Stimulated activated CD8-positive, alpha-beta memory T cell treated with anti-CD3 and anti-CD28 coated beads, Interleukin-7, amount 100 ng/mL, for 4 hours (primary cell): ENCODE measurements around the gene ZBTB6.

Source experiments
- DNase-seq, 2 donors: peaks; one replicate each; pipeline ENCODE4 v3.0.0-alpha.2; 2020; ENCODE audit warnings: low read depth in 2 of 2

Gene ZBTB6, protein sequence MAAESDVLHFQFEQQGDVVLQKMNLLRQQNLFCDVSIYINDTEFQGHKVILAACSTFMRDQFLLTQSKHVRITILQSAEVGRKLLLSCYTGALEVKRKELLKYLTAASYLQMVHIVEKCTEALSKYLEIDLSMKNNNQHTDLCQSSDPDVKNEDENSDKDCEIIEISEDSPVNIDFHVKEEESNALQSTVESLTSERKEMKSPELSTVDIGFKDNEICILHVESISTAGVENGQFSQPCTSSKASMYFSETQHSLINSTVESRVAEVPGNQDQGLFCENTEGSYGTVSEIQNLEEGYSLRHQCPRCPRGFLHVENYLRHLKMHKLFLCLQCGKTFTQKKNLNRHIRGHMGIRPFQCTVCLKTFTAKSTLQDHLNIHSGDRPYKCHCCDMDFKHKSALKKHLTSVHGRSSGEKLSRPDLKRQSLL

DNA sequence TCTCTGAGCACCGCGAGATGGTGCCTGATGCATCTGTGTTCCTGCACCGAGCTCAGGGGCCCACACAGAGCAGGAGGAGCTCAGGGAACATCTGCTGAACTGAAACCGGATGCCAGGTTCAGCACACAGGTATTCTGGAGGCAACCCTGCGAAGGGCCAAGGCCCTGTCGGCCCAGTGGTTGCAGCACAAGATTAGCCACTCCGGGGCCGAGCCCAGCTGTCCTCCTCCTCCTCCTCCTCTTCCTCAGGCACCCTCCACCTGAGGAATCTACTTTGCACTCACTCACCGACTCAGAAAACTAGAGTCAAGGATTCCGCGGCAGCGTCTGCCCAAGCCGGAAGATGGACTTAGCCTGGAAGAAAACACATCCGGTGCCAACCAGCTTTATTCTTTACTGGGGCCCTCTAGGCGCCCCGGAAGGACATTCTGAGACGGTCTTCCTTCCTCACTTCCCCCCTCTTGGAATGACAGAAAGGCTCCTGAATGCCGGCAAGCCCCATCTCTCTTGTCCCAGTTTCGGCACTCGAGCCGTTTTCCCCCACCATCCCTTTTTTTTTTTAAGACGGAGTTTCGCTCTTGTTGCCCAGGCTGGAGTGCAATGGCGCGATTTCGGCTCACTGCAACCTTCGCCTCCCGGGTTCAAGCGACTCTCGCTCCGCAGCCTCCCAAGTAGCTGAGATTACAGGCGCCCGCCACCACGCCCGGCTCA lies at the start of gene ZBTB6:
ZBTB6 (minus strand) TSS at position 360 of the 710 bp plus-strand sequence. CDS start 1,251 bp downstream, outside the sequence.
- peak; percentile 43 to 52 for DNase-seq

DNA sequence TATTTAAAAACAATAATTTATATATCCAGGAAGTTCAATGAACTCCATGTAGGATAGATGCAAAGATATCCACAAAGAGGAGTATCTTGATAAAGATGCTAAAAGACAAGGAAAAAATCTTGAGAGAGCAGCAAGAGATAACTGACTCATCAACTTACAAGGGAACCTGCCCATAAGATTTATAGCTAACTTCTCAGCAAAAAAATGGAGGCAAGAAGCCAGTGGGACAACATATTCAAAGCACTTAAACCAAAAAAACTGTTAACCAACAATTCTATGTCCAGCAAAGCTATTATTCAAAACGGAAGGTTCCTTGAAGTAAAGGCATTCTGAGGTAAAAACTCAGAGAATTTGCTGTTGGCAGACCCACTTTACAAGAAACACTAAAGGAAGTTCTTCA lies 48.0 kb upstream of the ZBTB6 start:
- no peak for DNase-seq

DNA sequence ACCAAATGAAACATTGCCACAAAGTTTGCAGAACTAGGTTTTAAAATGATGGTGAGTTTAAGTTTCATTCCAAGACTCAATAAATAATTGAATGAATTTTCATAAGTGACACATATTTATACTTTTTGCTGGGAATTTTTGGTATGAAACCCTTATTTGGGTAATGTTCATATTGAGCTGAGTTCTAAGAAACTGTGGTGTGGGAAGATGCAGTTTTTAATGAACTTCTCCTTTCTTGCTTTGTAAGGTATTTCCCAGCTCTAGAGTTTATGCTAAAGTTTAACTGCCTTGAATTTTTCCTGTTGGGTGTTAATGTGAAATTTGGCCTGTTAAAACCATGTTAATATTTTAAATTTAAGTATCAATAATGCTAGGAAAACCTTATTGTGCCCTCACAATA lies 42.8 kb upstream of the ZBTB6 start:
- DNase-seq = no peak

DNA sequence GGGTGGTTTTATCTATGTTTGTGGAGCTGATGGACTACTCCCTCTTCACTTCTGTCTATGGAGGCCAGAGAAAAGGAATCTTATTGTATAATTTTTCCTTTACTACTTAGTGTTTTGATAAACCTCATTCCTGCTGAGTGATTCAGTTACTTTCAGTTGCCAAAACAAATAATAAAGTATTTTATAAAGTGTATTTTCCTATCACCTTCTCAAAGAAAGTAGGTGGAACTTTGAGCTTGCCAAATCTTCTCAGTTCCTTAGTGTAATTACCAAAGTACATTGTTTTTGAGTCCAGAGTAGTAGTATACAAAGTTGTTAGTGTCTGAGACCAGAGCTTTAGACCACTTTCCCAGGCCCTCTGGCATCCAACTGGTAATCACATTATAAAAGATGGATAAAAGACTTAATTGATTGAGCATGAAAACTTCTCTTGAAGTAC lies 41.1 kb upstream of the ZBTB6 start:
- no peak for DNase-seq

DNA sequence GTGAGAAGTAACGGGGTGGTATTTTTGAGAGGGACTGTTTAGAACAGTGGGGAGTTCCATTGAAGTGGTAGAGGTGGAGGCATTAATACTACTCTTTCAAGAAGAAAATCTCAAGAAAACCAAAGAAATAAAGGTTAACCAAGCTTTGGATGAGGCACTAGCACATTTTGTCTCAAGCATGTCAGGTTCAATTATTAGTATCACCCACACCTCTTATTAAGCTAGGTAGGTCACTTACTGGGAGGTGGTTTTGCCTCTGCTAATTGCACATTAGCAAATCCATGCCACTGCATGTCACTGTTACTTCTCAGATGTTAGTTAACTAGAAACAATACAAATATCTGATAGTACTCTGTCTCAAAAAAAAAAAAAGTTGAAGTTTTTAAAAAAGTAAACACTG lies 37.9 kb upstream of the ZBTB6 start:
- DNase-seq = no peak

DNA sequence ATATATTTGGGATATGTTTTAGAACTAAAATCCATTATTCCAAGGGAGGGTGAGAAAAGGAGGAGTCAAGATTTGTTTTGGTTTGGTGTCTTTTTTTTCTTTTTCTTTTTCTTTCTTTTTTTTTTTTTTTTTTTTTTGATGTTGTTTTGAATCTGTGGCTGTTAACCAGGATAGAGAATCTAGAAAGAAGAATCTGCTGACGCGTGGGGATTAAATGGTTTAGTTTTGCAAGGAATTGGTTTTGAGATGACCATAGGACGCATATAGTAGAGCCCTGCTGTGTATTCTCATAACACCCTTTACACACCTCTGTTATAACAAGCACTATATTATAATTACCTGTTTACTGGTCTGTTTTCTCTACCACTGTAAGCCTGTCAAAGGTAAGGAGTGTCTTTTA lies 37.1 kb upstream of the ZBTB6 start:
- no peak for DNase-seq

DNA sequence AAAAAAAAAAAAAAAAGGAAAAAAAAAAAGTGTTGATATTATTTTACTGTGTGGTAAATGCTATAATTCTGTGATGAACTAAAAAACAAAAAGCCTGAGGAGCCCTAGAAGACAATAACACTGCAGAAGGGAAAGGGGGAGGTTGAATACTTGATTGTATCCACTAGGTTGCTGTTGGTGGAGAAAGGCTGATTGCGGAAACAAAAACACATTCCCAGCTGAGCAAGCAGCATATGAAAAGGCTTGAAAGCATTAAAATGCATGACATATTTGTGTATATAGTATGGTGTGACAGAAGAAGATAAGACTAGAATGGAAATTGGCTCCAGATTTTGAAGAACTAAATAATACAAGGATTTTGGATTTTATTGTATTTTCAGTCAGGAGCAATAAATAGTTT lies 36.6 kb upstream of the ZBTB6 start:
- no peak for DNase-seq

DNA sequence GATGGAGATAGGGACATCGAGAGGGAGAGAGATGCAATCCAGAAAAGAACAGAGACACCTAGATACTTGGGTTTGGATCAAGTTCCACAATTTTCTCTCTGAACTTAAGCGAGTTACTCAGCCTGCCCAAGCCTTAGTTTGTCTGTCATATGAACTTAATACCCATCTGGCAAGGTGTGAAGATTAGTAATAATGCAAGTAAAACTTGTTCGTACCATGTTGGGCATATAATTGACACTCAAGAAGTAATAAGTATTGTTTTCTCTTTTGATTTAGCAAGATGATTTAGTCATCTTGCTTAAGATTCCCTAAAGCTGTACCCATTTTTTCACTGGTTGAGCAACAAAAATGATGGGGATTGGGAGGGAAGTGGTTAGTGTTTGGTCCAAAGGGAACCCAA lies 35.2 kb upstream of the ZBTB6 start:
- no peak for DNase-seq

DNA sequence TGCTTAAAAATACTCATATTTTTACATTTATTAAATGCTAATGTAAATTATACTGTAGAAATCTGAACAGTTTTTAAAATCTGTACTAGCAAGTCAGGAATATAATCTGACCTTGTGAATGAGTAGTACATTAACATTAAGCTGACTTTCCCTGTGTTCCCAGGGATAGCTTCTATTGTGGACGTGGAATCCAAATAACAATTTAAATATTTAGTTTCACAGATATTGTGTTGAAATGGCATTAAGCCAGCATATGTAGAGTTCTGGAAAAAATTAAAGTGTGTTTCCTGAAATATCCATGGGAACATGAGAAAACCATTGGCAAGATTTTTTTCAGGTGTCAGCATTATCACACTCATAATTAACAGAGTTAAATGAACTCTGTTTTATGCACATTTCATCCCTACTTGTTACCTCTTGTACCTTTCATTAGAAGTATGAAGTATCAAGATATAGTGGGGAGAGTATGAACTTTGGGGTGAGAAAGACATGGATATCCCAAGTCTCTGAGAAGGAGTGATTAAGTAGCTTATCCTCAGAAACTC lies 33.4 kb upstream of the ZBTB6 start:
- DNase-seq = no peak

DNA sequence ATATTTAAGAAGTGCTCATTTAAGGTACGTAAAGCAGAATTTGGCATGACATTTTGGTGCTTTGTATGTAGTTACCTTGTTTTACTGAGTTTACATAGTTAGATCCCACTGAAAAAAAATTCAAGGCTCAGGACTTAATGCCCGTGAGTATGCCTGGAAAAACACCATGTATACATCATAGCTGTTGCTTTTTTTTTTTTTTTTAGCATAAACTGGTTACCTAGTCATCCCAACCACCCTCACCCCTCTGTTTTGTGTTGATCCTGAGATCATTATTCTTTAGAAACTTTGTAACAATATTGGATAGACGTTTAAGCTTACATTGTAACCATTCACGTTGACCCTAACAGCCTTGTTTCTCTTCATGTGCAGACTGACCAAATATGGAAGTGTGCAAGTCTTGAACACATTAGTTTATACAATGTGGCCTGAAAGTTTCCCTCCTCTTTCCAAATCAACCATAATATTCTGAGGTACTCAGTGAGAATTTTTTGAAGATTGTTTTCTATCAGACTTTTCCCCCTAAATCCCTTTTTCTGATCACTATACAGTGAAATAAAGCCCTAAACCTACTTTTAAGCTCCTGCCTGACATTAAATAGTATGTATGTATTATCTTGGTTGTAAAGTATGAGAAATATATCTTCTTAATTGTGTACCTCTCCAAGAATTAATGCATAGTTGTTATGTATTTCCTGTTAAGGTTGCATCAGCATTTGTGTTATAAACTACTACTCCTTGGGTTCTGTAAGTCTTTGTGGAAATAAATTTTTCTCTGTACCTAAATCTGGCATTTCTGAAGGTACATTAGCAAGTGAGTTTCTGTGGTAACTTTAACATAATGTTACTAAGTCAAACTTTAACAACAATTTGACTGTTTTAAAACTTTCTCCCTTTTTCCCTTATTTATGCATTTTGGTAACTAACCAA lies 32.1 kb upstream of the ZBTB6 start:
- DNase-seq = no peak

DNA sequence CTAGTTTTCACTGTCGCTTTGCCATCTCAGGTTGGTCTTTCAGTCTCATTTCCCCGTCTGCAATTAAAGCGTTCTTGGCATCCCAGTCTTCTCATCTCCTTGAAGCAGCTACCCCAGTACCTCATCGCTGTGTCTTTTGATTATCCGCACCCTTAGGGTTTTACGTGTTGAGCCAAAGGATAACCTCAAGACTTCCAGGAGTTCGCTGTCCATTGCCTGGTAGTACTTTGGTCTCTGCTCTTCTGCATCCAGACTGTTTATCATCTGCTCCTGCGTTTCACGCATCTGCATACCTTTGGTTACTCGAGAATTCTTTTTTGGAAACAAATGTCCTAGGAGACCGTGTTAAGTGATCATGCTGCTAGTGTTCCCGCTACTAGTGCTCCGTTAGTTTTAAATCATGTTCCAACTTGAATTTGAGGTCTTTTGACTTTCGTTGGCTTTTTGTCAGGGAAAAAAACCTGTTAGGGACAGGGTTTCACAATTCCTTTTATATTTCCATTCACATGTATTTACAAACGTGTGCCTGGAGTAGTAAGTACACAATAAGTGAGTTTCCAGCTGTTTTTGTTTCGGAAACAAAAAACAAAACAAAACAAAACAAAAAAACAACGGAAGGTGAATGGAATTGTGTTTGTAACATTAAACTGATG lies 28.6 kb upstream of the ZBTB6 start:
- DNase-seq = no peak

DNA sequence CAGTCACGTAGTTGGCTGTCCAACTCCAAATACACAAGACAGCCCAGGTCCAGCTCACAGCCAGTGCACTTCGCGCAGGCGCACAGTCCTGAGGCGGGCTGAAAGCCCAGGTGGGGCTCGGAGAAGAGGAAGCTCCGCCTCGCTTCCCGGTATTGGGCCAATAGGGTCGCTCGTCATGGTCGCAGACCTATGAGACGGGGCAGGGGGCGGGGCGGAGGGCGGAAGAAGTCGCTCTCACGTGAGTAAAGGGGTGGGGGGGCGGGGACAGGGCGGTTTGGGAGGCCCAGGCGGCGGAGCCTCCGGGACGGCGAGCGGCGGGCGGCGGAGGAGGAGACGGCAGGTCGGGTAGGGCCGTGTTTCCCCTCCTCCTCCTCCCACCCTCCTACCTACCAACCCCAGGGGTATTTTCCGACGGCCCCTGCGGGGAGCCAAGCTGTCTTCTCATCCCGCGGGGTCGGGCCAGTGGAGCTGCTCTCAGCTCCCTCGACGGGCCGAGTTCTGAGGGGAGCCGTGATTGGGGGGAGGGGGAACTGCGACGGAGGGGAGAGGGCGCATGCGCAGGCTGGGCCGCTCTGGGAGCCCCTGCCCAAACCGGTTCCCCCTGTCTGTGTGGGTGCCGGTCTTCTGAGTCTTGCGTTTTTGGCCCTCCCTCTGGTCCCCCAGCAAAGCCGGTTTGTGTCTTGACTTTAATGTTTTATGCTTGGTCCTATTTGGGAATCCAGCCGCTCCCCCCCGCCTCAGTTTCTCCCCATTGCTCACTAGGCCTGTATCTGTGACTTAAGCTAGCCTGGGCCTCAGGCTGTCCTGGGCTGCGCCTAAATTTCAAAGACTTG lies 27.8 kb upstream of the ZBTB6 start, which contains the start of gene RABGAP1:
RABGAP1 (plus strand) TSS at position 272 of the 833 bp plus-strand sequence. CDS start 16,040 bp downstream, outside the sequence.
- DNase-seq = peak; percentile 98 to 99

DNA sequence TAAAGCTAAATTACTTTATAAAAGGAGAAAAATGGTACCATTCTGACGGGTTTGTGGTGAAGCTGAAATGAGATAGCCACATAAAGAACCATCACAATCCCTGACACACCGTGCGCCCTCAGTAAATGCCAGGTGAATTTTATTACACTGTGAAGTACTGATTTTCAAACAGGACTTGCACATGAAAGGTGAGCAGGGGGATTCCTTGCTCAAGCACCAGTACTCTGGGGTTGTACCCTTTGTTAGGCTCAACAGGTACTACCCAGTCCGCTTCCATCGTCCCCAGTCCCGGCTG lies 27.3 kb upstream of the ZBTB6 start:
- DNase-seq = no peak

DNA sequence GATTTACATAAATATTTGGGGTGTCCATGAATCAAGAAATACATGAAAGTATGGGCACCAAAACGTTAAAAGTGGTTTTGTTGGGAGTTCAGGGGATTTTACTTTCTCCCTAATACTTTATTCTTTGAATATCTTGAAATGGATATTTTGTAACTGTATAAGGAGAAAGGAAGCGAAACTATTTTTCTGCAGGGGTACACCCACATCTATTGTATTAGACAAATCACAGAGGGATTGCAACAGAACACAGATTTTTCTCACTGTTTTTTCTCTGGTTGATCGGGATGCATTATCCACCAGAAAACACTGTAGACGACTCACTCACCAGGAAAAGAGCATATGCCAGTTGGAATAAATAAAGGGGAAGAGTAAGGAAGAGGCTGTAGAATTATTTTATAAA lies 26.5 kb upstream of the ZBTB6 start:
- no peak for DNase-seq

DNA sequence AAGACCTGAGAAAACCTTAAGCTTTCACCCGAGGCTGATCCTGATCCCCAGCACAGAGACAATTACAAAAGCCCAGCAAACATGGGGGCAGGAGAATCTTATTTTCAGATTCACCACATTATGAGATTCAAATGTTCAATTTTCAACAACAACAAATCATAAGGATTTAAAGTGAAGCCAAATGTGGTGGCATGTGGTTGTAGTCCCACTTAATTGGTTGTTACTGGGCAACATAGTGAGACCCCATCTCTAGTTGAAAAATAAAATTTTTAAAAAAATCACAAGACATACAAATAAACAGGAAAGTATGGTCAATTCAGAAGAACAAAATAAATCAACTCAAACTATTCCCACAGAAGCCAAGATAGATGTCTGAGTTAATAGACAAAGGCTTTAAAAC lies 23.8 kb upstream of the ZBTB6 start:
- DNase-seq = no peak

DNA sequence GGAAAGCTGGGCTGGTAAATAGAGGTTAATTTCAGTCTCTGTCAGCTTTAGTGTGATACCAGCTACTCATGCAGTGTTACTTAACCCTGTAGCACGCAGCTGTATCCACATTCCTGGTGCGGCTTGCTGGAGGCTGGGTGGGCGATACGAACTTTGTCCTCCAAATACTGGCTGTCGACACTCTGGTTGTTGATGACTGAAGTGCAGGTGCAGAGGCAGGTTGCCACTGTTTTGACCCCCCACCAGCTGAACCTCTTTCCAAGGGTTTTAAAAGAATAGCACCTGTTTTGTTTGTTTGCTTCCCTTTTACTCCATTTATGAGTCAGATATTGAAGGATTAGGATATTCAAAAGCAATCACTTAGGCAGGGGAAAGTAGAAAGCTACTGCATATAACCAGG lies 23.3 kb upstream of the ZBTB6 start:
- DNase-seq = no peak

DNA sequence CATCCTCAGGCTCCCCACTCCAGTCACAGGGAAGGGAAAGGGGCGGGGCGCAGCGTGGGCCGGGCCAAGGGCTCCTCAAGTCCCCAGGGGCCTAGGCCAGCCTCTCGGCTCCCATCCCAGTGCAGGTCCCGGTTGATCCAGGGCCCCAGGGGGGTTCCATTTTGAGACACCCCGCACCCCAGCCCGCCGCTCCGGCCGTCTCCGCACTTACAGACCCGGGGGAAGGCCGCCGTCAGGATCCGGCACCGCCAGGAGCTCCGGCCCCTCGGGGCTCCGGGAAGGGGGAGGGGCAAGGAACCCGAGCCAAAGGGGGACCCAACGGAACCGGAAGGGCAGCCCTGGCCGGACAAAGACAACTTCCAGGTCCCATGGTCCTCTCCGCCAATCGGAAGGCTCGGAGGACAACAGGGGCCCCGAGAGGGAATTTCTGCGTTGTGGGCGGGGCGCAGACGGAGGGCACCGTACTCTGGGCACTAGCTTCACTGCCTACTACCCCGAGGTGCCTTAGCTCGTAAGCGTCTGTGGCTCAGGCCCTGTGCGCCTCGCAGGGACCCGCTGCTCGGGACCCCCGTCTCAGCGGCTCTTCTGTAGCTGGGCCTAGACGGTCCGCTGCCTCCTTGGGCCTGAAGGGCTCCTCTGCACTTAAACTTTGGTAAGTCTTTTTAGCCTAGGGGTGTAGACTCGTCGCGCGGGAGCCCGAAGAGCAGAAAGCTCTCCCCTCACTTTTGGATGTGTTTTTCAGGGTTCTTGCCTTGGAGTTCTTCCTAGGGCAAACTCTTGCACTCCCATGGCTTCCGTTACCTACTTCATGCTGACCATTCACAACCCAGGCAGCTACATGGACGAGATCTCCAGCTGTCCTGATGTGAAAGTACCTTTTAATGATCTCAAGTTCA lies 18.4 kb upstream of the ZBTB6 start, which contains the start of gene ZBTB26:
ZBTB26 (minus strand) TSS at position 287 of the 896 bp plus-strand sequence. CDS start 11,578 bp downstream, outside the sequence.
- peak; percentile 75 to 86 for DNase-seq

DNA sequence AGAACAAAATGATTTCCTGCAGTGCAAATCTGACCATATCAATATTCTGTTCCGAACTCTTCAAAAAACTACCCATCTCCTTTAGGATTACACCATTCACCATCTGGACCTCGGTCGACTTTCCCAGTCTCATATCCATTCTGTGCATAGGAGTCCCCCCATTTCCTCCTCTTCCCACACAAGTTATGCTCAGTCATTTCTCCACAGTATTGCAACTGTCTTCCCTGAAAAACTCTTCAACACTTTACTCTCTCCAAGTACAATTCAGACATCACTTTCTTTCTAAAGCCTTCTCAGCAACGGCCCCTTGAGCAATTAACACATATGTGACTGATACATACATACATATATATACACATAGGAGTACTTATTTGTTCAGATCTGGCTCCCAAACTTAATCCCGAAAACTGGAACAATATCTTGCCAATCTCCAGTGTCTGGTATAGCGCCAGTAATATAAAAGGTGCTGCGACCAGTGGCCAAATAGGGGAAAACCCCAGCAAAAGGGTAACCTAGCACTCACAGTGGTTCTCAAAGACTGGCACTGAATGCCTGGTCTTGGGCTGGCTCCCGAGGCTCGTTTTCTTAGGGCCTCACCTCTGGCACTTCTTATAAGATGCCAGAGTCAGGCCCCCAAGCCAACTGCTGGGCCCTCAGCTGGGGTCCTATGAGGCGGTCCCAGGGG lies 17.6 kb upstream of the ZBTB6 start:
- no peak for DNase-seq
